Neural progenitor cell (in vitro differentiated cells): ENCODE measurements around the gene HK2. TPM values are rescaled to one million over a fixed set of nuclear protein-coding genes. Genes with fewer than 3 reads are reported as not detected.

Experiments
- DNase-seq: peaks from one replicate; pipeline ENCODE4 v3.0.0-alpha.2; 2016; ENCODE audit warnings: low spot score
- H2AFZ ChIP-seq: fragments of 200-600 bp; sonication (generic); replicated peaks from 2 replicates; pipeline ENCODE4 v1.6.1; 2016; ENCODE audit warnings: antibody characterized with exemption
- H3F3A ChIP-seq: fragments of 200-600 bp; sonication (generic); 2 replicates; pipeline ENCODE4 v1.6.1; 2016; ENCODE audit warnings: antibody characterized with exemption, low read depth
- H3K27ac ChIP-seq: fragments of 200-600 bp; sonication (generic); 2 replicates; pipeline ENCODE4 v1.5.1; 2016; ENCODE audit warnings: mild to moderate bottlenecking
- H3K27me3 ChIP-seq: fragments of 200-600 bp; sonication (generic); 2 replicates; pipeline ENCODE4 v1.6.1; 2016; ENCODE audit warnings: mild to moderate bottlenecking, moderate library complexity
- H3K36me3 ChIP-seq: fragments of 200-600 bp; sonication (generic); 2 replicates; pipeline ENCODE4 v1.5.1; 2016
- H3K4me1 ChIP-seq: fragments of 200-600 bp; sonication (generic); 2 replicates; pipeline ENCODE4 v1.6.1; 2016; ENCODE audit warnings: mixed run types
- H3K4me2 ChIP-seq: fragments of 200-600 bp; sonication (generic); 2 replicates; pipeline ENCODE4 v1.6.1; 2016
- H3K4me3 ChIP-seq: fragments of 200-600 bp; sonication (generic); 2 replicates; pipeline ENCODE4 v1.5.1; 2016
- H3K79me2 ChIP-seq: fragments of 200-600 bp; sonication (generic); 2 replicates; pipeline ENCODE4 v1.6.1; 2016; ENCODE audit warnings: low read depth
- H3K9ac ChIP-seq: fragments of 200-600 bp; sonication (generic); 2 replicates; pipeline ENCODE4 v1.6.1; 2016
- H3K9me3 ChIP-seq: fragments of 200-600 bp; sonication (generic); 2 replicates; pipeline ENCODE4 v1.5.1; 2016; ENCODE audit warnings: low read depth
- H4K20me1 ChIP-seq: fragments of 200-600 bp; sonication (generic); 2 replicates; pipeline ENCODE4 v1.6.1; 2016; ENCODE audit warnings: low read depth
- H3K27ac Mint-ChIP-seq: 3 replicates; pipeline ENCODE4 v1.8.0; 2021; ENCODE audit warnings: mixed read lengths
- H3K27me3 Mint-ChIP-seq: 2 replicates; pipeline ENCODE4 v1.8.0; 2022; ENCODE audit warnings: low read depth, mild to moderate bottlenecking, inconsistent platforms, moderate library complexity, mixed read lengths; ENCODE audit not compliant: insufficient read depth
- H3K36me3 Mint-ChIP-seq: 3 replicates; pipeline ENCODE4 v1.8.0; 2021; ENCODE audit warnings: mixed read lengths
- H3K4me1 Mint-ChIP-seq: 3 replicates; pipeline ENCODE4 v1.8.0; 2021; ENCODE audit warnings: mixed read lengths
- H3K4me3 Mint-ChIP-seq: 3 replicates; pipeline ENCODE4 v1.8.0; 2021; ENCODE audit warnings: mild to moderate bottlenecking, moderate library complexity, mixed read lengths
- H3K9me3 Mint-ChIP-seq: 3 replicates; pipeline ENCODE4 v1.8.0; 2020; ENCODE audit warnings: mixed read lengths
- CTCF ChIP-seq: fragments of 200-600 bp; sonication (generic); IDR thresholded peaks from 2 replicates; pipeline ENCODE4 v1.5.1; 2017; ENCODE audit warnings: antibody characterized with exemption, mild to moderate bottlenecking
- EZH2 ChIP-seq: fragments of 200-600 bp; sonication (generic); IDR thresholded peaks from 2 replicates; pipeline ENCODE4 v1.6.1; 2017; ENCODE audit warnings: antibody characterized with exemption, mild to moderate bottlenecking, moderate library complexity
- EZH2phosphoT487 ChIP-seq: fragments of 200-600 bp; sonication (generic); IDR thresholded peaks from 2 replicates; pipeline ENCODE4 v1.6.1; 2017; ENCODE audit warnings: antibody characterized with exemption
- total RNA-seq: library from RNA; depleted of rRNA; stranded (reverse); fragments of >200 nt; gene quantifications from 2 replicates; pipeline ENCODE4 v1.2.3, GENCODE V29; 2015; ENCODE audit warnings: low replicate concordance

The HK2 gene
- total RNA-seq, 1 donor from 2014 or later, result 61.8 TPM

GRCh38 chr2:74814102-74814501 is 19.8 kb upstream of the HK2 start:
- Histone ChIP-seq H3K9ac (no peak overlapping the region), H3K4me2 (no peak overlapping the region), H3K4me1 (peaks cover 10% of the 10 kb centered on the region), H4K20me1 (no peaks in the 10 kb centered on the region), H3K9me3 (no peaks in the 10 kb centered on the region), H3K79me2 (no peaks in the 10 kb centered on the region), H2AFZ (no peak overlapping the region), H3F3A (no peaks in the 10 kb centered on the region), H3K36me3 (no peaks in the 10 kb centered on the region), H3K27ac (no peak overlapping the region), H3K4me3 (no peak overlapping the region), H3K27me3 (no peaks in the 10 kb centered on the region)
- TF ChIP-seq EZH2 (no peak), CTCF (no peak), EZH2phosphoT487 (no peak)
- Mint-ChIP-seq H3K36me3 (no peaks in the 10 kb centered on the region), H3K4me1 (peaks cover 22% of the 10 kb centered on the region), H3K4me3 (no peak overlapping the region), H3K27me3 (peaks cover 2% of the 10 kb centered on the region), H3K27ac (no peak overlapping the region), H3K9me3 (no peaks in the 10 kb centered on the region)
- no peak for DNase-seq

- H3K9me3 ChIP-seq, result no peaks in the 10 kb centered on the region
- H3K36me3 ChIP-seq, result no peaks in the 10 kb centered on the region
- H3K36me3 Mint-ChIP-seq, result no peaks in the 10 kb centered on the region
- peaks cover 10% of the 10 kb centered on the region for H3K4me1 ChIP-seq
- no peak overlapping the region for H3K4me3 ChIP-seq
- no peaks in the 10 kb centered on the region for H3K79me2 ChIP-seq
- no peaks in the 10 kb centered on the region for H3F3A ChIP-seq
- no peaks in the 10 kb centered on the region for H4K20me1 ChIP-seq
- no peak overlapping the region for H3K27ac ChIP-seq
- H3K4me1 Mint-ChIP-seq, result peaks cover 20% of the 10 kb centered on the region
- no peak overlapping the region for H3K9ac ChIP-seq
- peaks cover 8% of the 10 kb centered on the region for H3K27me3 ChIP-seq
- no peak overlapping the region for H3K4me2 ChIP-seq
- H3K4me3 Mint-ChIP-seq, result no peak overlapping the region
- peak overlapping the region; percentile 3 for H3K27ac Mint-ChIP-seq
- H3K27me3 Mint-ChIP-seq, result peaks cover 2% of the 10 kb centered on the region
- TF ChIP-seq CTCF, result no peak
- TF ChIP-seq EZH2phosphoT487, result no peak
- TF ChIP-seq EZH2, result no peak
- H2AFZ ChIP-seq, result no peak overlapping the region
- DNase-seq, result no peak
- no peaks in the 10 kb centered on the region for H3K9me3 Mint-ChIP-seq
Measured at GRCh38 chr2:74815941-74816340, 18.0 kb upstream of the HK2 start.

GRCh38 chr2:74816540-74817303 is 17.2 kb upstream of the HK2 start:
- peaks cover 11% of the 10 kb centered on the region for H3K4me1 ChIP-seq
- peak; percentile 24 for DNase-seq
- peaks cover 1% of the 10 kb centered on the region for H3F3A ChIP-seq
- Mint-ChIP-seq H3K27me3 (peaks cover 4% of the 10 kb centered on the region), H3K9me3 (no peaks in the 10 kb centered on the region), H3K27ac (peak overlapping the region; percentile 93), H3K36me3 (no peaks in the 10 kb centered on the region), H3K4me3 (no peak overlapping the region), H3K4me1 (peaks cover 20% of the 10 kb centered on the region)
- no peak overlapping the region for H3K4me2 ChIP-seq
- H3K27me3 ChIP-seq, result peaks cover 15% of the 10 kb centered on the region
- H4K20me1 ChIP-seq, result no peaks in the 10 kb centered on the region
- no peaks in the 10 kb centered on the region for H3K36me3 ChIP-seq
- no peaks in the 10 kb centered on the region for H3K9me3 ChIP-seq
- no peaks in the 10 kb centered on the region for H3K79me2 ChIP-seq
- H3K4me3 ChIP-seq, result no peak overlapping the region
- H2AFZ ChIP-seq, result peak overlapping the region; percentile 10
- TF ChIP-seq EZH2phosphoT487, result no peak
- no peak for TF ChIP-seq CTCF
- TF ChIP-seq EZH2, result no peak
- H3K27ac ChIP-seq, result no peak overlapping the region
- no peak overlapping the region for H3K9ac ChIP-seq
